Progenitor cell of endocrine pancreas (in vitro differentiated cells): ENCODE measurements around the gene NSMF. TPM values are rescaled to one million over a fixed set of nuclear protein-coding genes. Genes with fewer than 3 reads are reported as not detected.

Source experiments
- DNase-seq: peaks from one replicate; pipeline ENCODE4 v3.0.0; 2021; ENCODE audit warnings: low spot score; ENCODE audit not compliant: unreplicated experiment
- H3K27ac Mint-ChIP-seq: 2 replicates; pipeline ENCODE4 v1.8.0; 2021; ENCODE audit warnings: mild to moderate bottlenecking, moderate library complexity, mixed read lengths
- H3K27me3 Mint-ChIP-seq: 2 replicates; pipeline ENCODE4 v1.8.0; 2021; ENCODE audit warnings: mixed read lengths
- H3K36me3 Mint-ChIP-seq: 2 replicates; pipeline ENCODE4 v1.8.0; 2022; ENCODE audit warnings: mixed read lengths; ENCODE audit not compliant: insufficient read depth
- H3K4me1 Mint-ChIP-seq: 2 replicates; pipeline ENCODE4 v1.8.0; 2021; ENCODE audit warnings: low read depth, mixed read lengths
- H3K4me3 Mint-ChIP-seq: 2 replicates; pipeline ENCODE4 v1.8.0; 2021; ENCODE audit warnings: low read depth, mild to moderate bottlenecking, moderate library complexity, mixed read lengths
- H3K9me3 Mint-ChIP-seq: 2 replicates; pipeline ENCODE4 v1.8.0; 2021; ENCODE audit warnings: low read depth, mixed read lengths
- total RNA-seq: library from RNA; stranded (reverse); gene quantifications from 2 replicates; pipeline ENCODE4 v1.2.1, GENCODE V29; 2021
- TF ChIP-seq, protein P1 (sequence below): fragments of 200-600 bp; sonication (generic); IDR thresholded peaks from one replicate; pipeline ENCODE4 v1.5.0; 2021; ENCODE audit warnings: antibody characterized with exemption, mild to moderate bottlenecking; ENCODE audit not compliant: unreplicated experiment

The NSMF gene
- total RNA-seq, 1 donor from 2014 or later, result 57.4 TPM

DNA sequence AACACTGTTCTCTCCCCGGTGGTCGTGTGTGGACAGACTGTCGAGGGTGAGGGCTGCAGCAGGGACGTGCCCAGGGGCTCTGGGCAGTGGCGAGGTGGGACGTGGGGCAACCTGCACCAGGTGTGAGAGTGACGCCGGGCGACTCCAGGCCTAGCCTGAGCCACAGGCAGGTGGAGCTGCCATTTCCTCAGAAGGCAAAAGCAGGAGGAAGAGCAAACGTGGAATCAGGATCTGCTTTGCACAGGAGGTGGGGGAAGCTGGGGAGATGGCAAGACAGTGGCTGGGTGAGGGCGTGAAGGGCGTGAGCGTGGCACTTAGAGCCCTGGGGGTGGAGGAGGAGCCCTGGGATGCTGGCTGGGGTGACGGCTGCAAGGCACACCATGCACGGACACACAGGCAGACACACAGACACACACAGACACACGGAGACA is 39.6 kb upstream of the NSMF start:
- Mint-ChIP-seq H3K9me3 (peaks cover 3% of the 10 kb centered on the region), H3K27me3 (no peaks in the 10 kb centered on the region), H3K36me3 (peaks cover 2% of the 10 kb centered on the region)

DNA sequence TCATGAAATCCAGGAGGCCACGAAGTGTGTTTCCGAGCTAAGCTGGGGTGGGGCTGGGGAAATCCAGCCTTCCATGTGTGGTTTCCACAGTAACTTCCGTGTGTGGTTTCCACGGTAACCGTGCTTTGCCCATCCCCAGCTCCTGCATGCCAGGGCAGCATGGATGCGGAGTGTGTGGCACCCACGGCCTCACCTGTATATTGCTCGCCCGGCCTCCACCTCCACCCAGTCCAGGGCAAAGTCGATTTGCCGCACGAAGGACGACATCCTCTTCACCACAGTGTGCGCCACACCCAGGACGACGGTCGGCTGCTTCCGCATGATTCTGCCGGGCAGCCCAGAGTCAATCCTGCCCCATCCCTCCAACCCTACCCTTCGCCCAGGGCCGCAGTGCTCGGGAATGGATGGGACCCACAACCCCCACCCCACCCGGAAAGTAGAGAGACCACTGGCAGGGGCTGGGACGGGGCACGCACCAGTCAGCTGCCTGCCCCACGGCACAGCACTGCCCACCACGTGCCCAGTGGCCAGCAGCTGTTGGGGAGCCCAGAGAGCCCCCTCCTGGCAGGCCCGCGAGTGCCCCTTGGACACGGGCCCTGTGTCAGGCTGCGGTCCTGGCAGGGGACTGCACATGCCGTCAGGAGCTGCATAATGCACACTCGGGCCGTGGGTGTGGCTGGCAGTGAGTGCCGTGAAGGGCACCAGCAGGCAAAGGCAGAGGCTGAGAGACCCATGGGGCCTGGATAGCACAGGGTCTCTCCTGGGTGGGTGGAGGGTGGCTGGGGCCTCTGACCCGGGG is 39.0 kb upstream of the NSMF start:
- no peaks in the 10 kb centered on the region for H3K27me3 Mint-ChIP-seq
- H3K27ac Mint-ChIP-seq, result no peak overlapping the region
- peaks cover 3% of the 10 kb centered on the region for H3K9me3 Mint-ChIP-seq
- no peaks in the 10 kb centered on the region for H3K4me1 Mint-ChIP-seq
- peaks cover 2% of the 10 kb centered on the region for H3K36me3 Mint-ChIP-seq
- TF ChIP-seq, protein P1, sequence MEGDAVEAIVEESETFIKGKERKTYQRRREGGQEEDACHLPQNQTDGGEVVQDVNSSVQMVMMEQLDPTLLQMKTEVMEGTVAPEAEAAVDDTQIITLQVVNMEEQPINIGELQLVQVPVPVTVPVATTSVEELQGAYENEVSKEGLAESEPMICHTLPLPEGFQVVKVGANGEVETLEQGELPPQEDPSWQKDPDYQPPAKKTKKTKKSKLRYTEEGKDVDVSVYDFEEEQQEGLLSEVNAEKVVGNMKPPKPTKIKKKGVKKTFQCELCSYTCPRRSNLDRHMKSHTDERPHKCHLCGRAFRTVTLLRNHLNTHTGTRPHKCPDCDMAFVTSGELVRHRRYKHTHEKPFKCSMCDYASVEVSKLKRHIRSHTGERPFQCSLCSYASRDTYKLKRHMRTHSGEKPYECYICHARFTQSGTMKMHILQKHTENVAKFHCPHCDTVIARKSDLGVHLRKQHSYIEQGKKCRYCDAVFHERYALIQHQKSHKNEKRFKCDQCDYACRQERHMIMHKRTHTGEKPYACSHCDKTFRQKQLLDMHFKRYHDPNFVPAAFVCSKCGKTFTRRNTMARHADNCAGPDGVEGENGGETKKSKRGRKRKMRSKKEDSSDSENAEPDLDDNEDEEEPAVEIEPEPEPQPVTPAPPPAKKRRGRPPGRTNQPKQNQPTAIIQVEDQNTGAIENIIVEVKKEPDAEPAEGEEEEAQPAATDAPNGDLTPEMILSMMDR, result no peak
- DNase-seq, result no peak
- H3K4me3 Mint-ChIP-seq, result no peak overlapping the region

More for the DNA sequence above, 39.6 kb upstream of the NSMF start:
- H3K4me3 Mint-ChIP-seq, result no peak overlapping the region
- DNase-seq, result no peak
- TF ChIP-seq, protein P1, result no peak
- no peaks in the 10 kb centered on the region for H3K4me1 Mint-ChIP-seq
- no peak overlapping the region for H3K27ac Mint-ChIP-seq

DNA sequence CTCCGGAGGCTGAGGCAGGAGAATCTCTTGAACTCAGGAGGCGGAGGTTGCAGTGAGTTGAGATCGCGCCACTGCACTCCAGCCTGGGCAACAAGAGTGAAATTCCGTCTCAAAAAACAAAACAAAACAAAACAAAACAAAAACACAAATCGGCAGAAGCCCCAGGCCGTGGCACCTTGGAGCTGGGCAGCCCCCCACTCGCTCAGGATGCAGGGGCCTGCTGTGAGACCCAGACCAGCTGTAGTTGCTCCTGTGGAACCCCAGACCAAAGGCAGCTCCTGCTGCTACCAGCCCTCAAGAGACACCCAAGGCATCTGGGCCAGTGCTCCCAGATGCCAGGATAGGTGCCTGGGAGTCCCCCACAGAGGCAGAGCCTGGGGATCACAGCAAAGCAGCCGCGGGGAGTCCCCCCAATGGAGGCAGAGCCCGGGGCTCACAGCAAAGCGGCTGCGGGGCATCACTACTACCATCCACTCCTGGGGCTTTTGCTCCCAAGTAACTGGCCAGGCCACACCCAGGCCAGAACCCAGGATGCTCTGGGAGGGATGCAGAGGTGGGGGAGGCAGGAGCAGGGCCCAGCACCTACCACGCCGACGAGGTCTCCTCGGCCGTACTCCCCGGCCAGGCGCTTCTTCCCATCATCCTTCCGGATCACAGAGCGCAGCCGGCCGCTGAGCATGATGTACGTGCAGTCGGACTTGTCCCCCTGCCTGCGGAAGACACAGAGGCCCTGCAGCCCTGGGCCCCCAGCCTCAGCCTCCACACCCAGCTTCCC is 37.7 kb upstream of the NSMF start:
- H3K27me3 Mint-ChIP-seq, result no peaks in the 10 kb centered on the region
- H3K9me3 Mint-ChIP-seq, result no peaks in the 10 kb centered on the region
- H3K4me1 Mint-ChIP-seq, result no peaks in the 10 kb centered on the region
- H3K4me3 Mint-ChIP-seq, result no peak overlapping the region
- no peak for DNase-seq
- no peaks in the 10 kb centered on the region for H3K36me3 Mint-ChIP-seq
- no peak overlapping the region for H3K27ac Mint-ChIP-seq
- TF ChIP-seq, protein P1, result no peak

DNA sequence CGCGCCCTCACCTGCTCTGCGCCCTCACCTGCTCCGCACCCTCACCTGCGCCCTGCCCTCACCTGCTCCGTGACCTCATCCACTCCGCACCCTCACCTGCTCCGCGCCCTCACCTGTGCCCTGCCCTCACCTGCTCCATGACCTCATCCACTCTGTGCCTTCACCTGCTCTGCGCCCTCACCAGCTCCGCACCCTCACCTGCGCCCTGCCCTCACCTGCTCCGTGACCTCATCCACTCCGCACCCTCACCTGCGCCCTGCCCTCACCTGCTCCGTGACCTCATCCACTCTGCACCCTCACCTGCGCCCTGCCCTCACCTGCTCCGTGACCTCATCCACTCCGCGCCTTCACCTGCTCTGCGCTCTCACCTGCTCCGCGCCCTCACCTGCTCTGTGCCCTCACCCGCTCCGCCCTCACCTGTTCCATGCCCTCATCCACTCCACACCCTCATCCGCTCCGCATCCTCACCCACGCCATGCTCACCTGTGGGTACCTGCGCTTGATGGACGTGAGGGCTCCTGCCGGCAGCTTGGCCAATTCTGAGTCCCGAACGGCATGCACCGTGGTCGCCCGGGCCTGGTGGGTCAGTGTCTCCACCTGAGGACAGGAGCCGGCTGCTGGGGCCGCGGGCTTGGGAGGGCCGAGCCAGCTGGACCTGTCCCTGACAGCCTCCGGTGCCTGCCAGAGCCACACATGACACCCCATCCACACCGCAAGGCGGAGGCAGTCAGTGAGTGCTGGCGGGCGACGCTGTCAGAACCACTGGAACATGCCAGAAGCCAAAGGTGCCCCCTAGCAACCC is 35.6 kb upstream of the NSMF start:
- no peaks in the 10 kb centered on the region for H3K36me3 Mint-ChIP-seq
- DNase-seq, result no peak
- H3K27ac Mint-ChIP-seq, result no peak overlapping the region
- no peaks in the 10 kb centered on the region for H3K27me3 Mint-ChIP-seq
- H3K4me1 Mint-ChIP-seq, result no peaks in the 10 kb centered on the region
- H3K9me3 Mint-ChIP-seq, result no peaks in the 10 kb centered on the region
- TF ChIP-seq, protein P1, result no peak
- H3K4me3 Mint-ChIP-seq, result no peak overlapping the region

DNA sequence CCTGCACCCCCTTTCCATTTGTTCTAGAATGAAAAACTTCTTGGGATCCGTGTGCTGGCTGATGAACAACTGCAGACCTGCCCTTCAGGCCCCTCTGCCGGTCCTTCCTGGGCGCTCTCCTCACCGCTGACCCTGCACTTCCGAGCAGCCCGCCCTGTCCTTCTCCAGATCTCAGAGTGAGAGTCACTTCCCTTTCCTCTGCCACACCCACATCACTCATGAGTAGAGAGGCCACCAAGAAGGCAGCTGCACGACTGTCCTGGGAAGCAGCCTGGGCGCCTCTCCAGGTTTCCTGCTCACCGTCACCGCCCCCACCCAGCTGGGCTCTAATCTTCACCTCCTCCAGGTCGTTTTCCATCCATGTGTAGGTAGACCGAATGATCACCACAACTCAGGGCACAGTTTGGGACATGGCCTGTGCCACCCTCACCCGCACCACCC is 35.0 kb upstream of the NSMF start:
- H3K27ac Mint-ChIP-seq, result no peak overlapping the region
- no peaks in the 10 kb centered on the region for H3K27me3 Mint-ChIP-seq
- DNase-seq, result no peak
- H3K4me1 Mint-ChIP-seq, result no peaks in the 10 kb centered on the region
- H3K9me3 Mint-ChIP-seq, result no peaks in the 10 kb centered on the region
- TF ChIP-seq, protein P1, result no peak
- no peak overlapping the region for H3K4me3 Mint-ChIP-seq
- no peaks in the 10 kb centered on the region for H3K36me3 Mint-ChIP-seq
